K562 (cell line): ENCODE measurements around the gene ZNF692. TPM values are rescaled to one million over a fixed set of nuclear protein-coding genes. Genes with fewer than 3 reads are reported as not detected.
A peak's percentile ranks its signal among the peaks of the same experiment; 100 is the strongest.

Experiments
- ATAC-seq: fragments of 200-7000 bp; cut with Tn5 transposase; 3 replicates; pipeline ENCODE4 v1.9.1; 2020; ENCODE audit warnings: moderate library complexity
- BruUV-seq: library from RNA; stranded (reverse); fragments of 400-500 nt; replicated peaks from 2 replicates; lab custom pipeline; 2021; lab: Mats Ljungman, UMichigan
- CTCF ChIA-PET: fragments of 300-600 bp; formaldehyde crosslinking; extraction: SDS; loops from one replicate; lab custom pipeline; 2021; ENCODE audit warnings: low intra/inter-chr PET ratio; lab: Yijun Ruan, JAX
- POLR2A ChIA-PET: fragments of 300-600, 350-650 bp; sonication (Branson Sonifier 250); formaldehyde crosslinking; extraction: SDS; loops from one replicate; lab custom pipeline; 2021; ENCODE audit warnings: antibody characterized with exemption, inconsistent platforms; lab: Yijun Ruan, JAX
- DNase-seq, 4 experiments: peaks; one replicate each; pipeline versions ENCODE4 v3.0.0 to v3.0.0-alpha.2; 2011 to 2018; ENCODE audit warnings: low spot score in 3 of 4, mixed read lengths in 3 of 4; ENCODE audit errors: extremely low read depth in 1 of 4
- FAIRE-seq: peaks from 2 replicates; lab custom pipeline; 2011; peaks lifted over from hg19 to GRCh38; lab: Jason Lieb, UNC
- H2AFZ ChIP-seq: 2 replicates; pipeline ENCODE4 v1.6.0; 2011; ENCODE audit warnings: low read depth, low read length, control low read depth, inconsistent platforms
- H3K27ac ChIP-seq: fragments of 200-600 bp; 3 replicates; pipeline ENCODE4 v1.8.0; 2011; ENCODE audit warnings: low read depth, mild to moderate bottlenecking, control low read depth, inconsistent platforms, low read length, moderate library complexity, mixed read lengths; ENCODE audit errors: extremely low read depth
- H3K27me3 ChIP-seq, 2 experiments: fragments of 300-600 bp in 1 of 2; 2 replicates in 1 of 2; 3 replicates in 1 of 2; pipeline versions ENCODE4 v1.6.0 to v1.8.0; 2011; ENCODE audit warnings: inconsistent platforms in 2 of 2, low read length in 2 of 2, mild to moderate bottlenecking in 1 of 2, mixed read lengths in 1 of 2, moderate library complexity in 1 of 2; ENCODE audit not compliant: control insufficient read depth in 2 of 2, insufficient read depth in 2 of 2
- H3K36me3 ChIP-seq: fragments of 300-600 bp; 3 replicates; pipeline ENCODE4 v1.8.0; 2011; ENCODE audit warnings: mild to moderate bottlenecking, low read length, inconsistent platforms; ENCODE audit not compliant: control insufficient read depth, insufficient read depth
- H3K4me1 ChIP-seq, 2 experiments: fragments of 200-600 bp in 1 of 2; replicated peaks in 1 of 2; 2 replicates in 1 of 2; 3 replicates in 1 of 2; pipeline versions ENCODE4 v1.5.1 to v1.8.0; 2011; ENCODE audit warnings: inconsistent platforms in 2 of 2, low read length in 2 of 2, mild to moderate bottlenecking in 1 of 2, mixed read lengths in 1 of 2, moderate library complexity in 1 of 2; ENCODE audit not compliant: control insufficient read depth in 2 of 2, insufficient read depth in 2 of 2
- H3K4me2 ChIP-seq: 2 replicates; pipeline ENCODE4 v1.6.1; 2011; ENCODE audit warnings: low read length, control low read depth, inconsistent platforms, mixed read lengths; ENCODE audit not compliant: insufficient read depth
- H3K4me3 ChIP-seq: fragments of 200-600 bp; sonication (generic), shearing (Covaris generic); 2 replicates; pipeline ENCODE4 v1.5.1; 2016; ENCODE audit warnings: control low read depth, inconsistent platforms
- H3K79me2 ChIP-seq: fragments of 200-600 bp; 3 replicates; pipeline ENCODE4 v1.8.0; 2011; ENCODE audit warnings: low read length, inconsistent platforms; ENCODE audit not compliant: control insufficient read depth, insufficient read depth
- H3K9ac ChIP-seq, 2 experiments: 2 replicates each; pipeline versions ENCODE4 v1.6.0 to v1.6.1; 2011; ENCODE audit warnings: low read depth in 2 of 2, low read length in 2 of 2, control low read depth in 1 of 2, inconsistent platforms in 1 of 2, mild to moderate bottlenecking in 1 of 2, mixed read lengths in 1 of 2; ENCODE audit not compliant: insufficient read depth in 1 of 2
- H3K9me1 ChIP-seq: one replicate; pipeline ENCODE4 v1.6.0; 2011; ENCODE audit warnings: inconsistent platforms, mild to moderate bottlenecking, low read length, moderate library complexity; ENCODE audit not compliant: control insufficient read depth, insufficient read depth
- H3K9me3 ChIP-seq: replicated peaks from 2 replicates; pipeline ENCODE4 v1.5.1; 2011; ENCODE audit warnings: low read depth, low read length, inconsistent platforms; ENCODE audit not compliant: control insufficient read depth, insufficient read depth
- H4K20me1 ChIP-seq: replicated peaks from 2 replicates; pipeline ENCODE4 v1.6.1; 2011; ENCODE audit warnings: low read length, inconsistent platforms, mixed read lengths; ENCODE audit not compliant: control insufficient read depth, insufficient read depth
- BRD9 ChIP-seq: fragments of 450-650 bp; IDR thresholded peaks from 2 replicates; pipeline ENCODE4 v1.6.1; 2018; ENCODE audit warnings: low read depth; ENCODE audit not compliant: partially characterized antibody
- CEBPB ChIP-seq: fragments of 450-650 bp; IDR thresholded peaks from 2 replicates; pipeline ENCODE4 v1.6.1; 2016; ENCODE audit warnings: missing genetic modification characterization, missing compliant biosample characterization
- CEBPG ChIP-seq, 3 experiments: fragments of 200-800 bp in 1 of 3; sonication (Bioruptor generic) in 1 of 3; sonication (generic) in 1 of 3; formaldehyde crosslinking in 1 of 3; IDR thresholded peaks in 2 of 3; conservative IDR thresholded peaks in 1 of 3; 2 replicates each; pipeline versions ENCODE4 v1.6.1 to v1.8.0; 2016 to 2022; ENCODE audit warnings: missing compliant biosample characterization in 2 of 3, missing genetic modification characterization in 2 of 3, mild to moderate bottlenecking in 1 of 3, missing genetic modification reagents in 1 of 3
- EHMT2 ChIP-seq: fragments of 450-650 bp; IDR thresholded peaks from 2 replicates; pipeline ENCODE4 v1.6.1; 2018; ENCODE audit warnings: antibody characterized with exemption
- SPI1 ChIP-seq: IDR thresholded peaks from 2 replicates; pipeline ENCODE4 v1.6.1; 2011; ENCODE audit warnings: low read depth, low read length, control low read depth, borderline replicate concordance
- THRA ChIP-seq: fragments of 450-650 bp; IDR thresholded peaks from 2 replicates; pipeline ENCODE4 v1.6.1; 2017; ENCODE audit warnings: mild to moderate bottlenecking, moderate library complexity
- ZNF449 ChIP-seq: fragments of 250-450 bp; sonication (Bioruptor Pico); IDR thresholded peaks from 2 replicates; pipeline ENCODE4 v1.8.0; 2022; ENCODE audit warnings: moderate library complexity, mild to moderate bottlenecking, inconsistent platforms
- WGBS: fragments of 100-300 bp; shearing (Covaris generic); methylation state at CpG from one replicate; pipeline ENCODE4 v1.1.6; 2016; ENCODE audit warnings: low coverage, mixed read lengths; ENCODE audit not compliant: insufficient coverage; ENCODE audit errors: missing lambda C conversion rate; 5-methylcytosine and 5-hydroxymethylcytosine counted together
- in situ Hi-C: fragments of 300-500 bp; cut with MboI; formaldehyde crosslinking; loops from 4 replicates; pipeline ENCODE4 v1.15.0; 2018; ENCODE audit warnings: inconsistent platforms, mixed read lengths
- intact Hi-C: fragments of 100-400 bp; cut with micrococcal nuclease; formaldehyde crosslinking; loops from 2 replicates; pipeline ENCODE4 v1.14.2; 2022
- polyA plus RNA-seq, 8 experiments: library from polyadenylated mRNA; depleted of rRNA in 4 of 8; stranded (reverse) in 5 of 8; unstranded in 3 of 8; fragments of >200 nt; fragmentation: Nextera tagmentation in 2 of 8; fragmentation: Illumina TruSeq in 1 of 8; extraction: Ambion mirVana in 2 of 8; extraction: Trizol in 1 of 8; gene quantifications; 2 replicates each; pipeline versions ENCODE4 v1.2.1 to v1.2.3, GENCODE V29; 2011 to 2014; ENCODE audit warnings: inconsistent platforms in 1 of 8, missing spikeins in 1 of 8
- total RNA-seq, 7 experiments: library from RNA; depleted of rRNA in 6 of 7; stranded (reverse); fragments of >200 nt in 6 of 7; fragmentation: Illumina TruSeq in 2 of 7; extraction: Trizol in 2 of 7; gene quantifications; 2 replicates each; pipeline versions ENCODE4 v1.2.1 to v1.2.3, GENCODE V29; 2011 to 2021; ENCODE audit warnings: low replicate concordance in 1 of 7

Gene ZNF692
- total and polyA plus RNA-seq, 9 of the 15 experiments (the other 6 are each of a cell fraction or from before 2014, with no cell fraction given): 8.4 to 143 (median 55.9) TPM

GRCh38 chr1:248818505-248819374, 40.1 kb downstream of the ZNF692 start:
- FAIRE-seq (no peak), DNase-seq (peak in 2 of 4 experiments; percentile 3 to 5), ATAC-seq (no peak; the same call in 2 of the 3 replicates)
- ChIA-PET POLR2A (interaction anchor here (2.5 kb wide), 1 partner anchor 8 kb away, joined by 9 read pairs; no protein-coding TSS in a partner anchor), CTCF (no interaction called here)
- no TSS peak for BruUV-seq
- Histone ChIP-seq H3K4me2 (no peak overlapping the region), H3K27ac (no peak overlapping the region), H3K9me1 (no peaks in the 10 kb centered on the region), H3K27me3 (no peaks in the 10 kb centered on the region), H3K4me3 (no peak overlapping the region)
- intact Hi-C loops: no loop called here
- WGBS: 85% methylated on average over 5 of the region's 5 CpGs
- TF ChIP-seq EHMT2: no peak
- TF ChIP-seq, all 486 proteins: peak for 0
- Histone ChIP-seq H3K9ac (peak overlapping the region in 1 of 2 experiments; percentile 56; a peak in 1 of 4 replicates), H3K4me1 (peaks cover 0 to 7% of the 10 kb centered on the region in 2 experiments; a peak in 3 of 5 replicates), H3K79me2 (peaks cover 29% of the 10 kb centered on the region), H3K36me3 (peaks cover 79% of the 10 kb centered on the region), H3K9me3 (no peaks in the 10 kb centered on the region), H2AFZ (no peak overlapping the region), H4K20me1 (0 out of 2 replicates have a peak, but pooled peaks cover 5% of the 10 kb centered on the region)
- in situ Hi-C loops: no loop called here

GRCh38 chr1:248817065-248817464, 41.8 kb downstream of the ZNF692 start:
- intact Hi-C loops (no loop called here), in situ Hi-C loops (no loop called here)
- no peak overlapping the region for H3K4me2 ChIP-seq
- H3K9ac ChIP-seq: 0 out of 4 replicates have a peak overlapping the region, but pooled peaks of 1 of the 2 experiments have one; percentile 54
- H3K27me3 ChIP-seq: no peaks in the 10 kb centered on the region
- CTCF ChIA-PET: no interaction called here
- no peak overlapping the region for H3K27ac ChIP-seq
- peaks cover 15% of the 10 kb centered on the region; the same call in 2 of the 3 replicates for H3K79me2 ChIP-seq
- H4K20me1 ChIP-seq: 0 out of 2 replicates have a peak, but pooled peaks cover 5% of the 10 kb centered on the region
- peaks cover 82% of the 10 kb centered on the region for H3K36me3 ChIP-seq
- no peak overlapping the region for H2AFZ ChIP-seq
- H3K4me3 ChIP-seq: no peak overlapping the region
- FAIRE-seq (no peak), DNase-seq (peak in 2 of 4 experiments; percentile 2 to 3), ATAC-seq (no peak)
- WGBS: 64% methylated on average over 6 of the region's 6 CpGs
- no TSS peak for BruUV-seq
- POLR2A ChIA-PET: interaction anchor here (1.3 kb wide), 1 partner anchor 9 kb away, joined by 7 read pairs; the partner anchor contains the start of gene SH3BP5L
- H3K9me3 ChIP-seq: no peaks in the 10 kb centered on the region
- no peaks in the 10 kb centered on the region; a peak in 3 of 5 replicates for H3K4me1 ChIP-seq
- no peaks in the 10 kb centered on the region for H3K9me1 ChIP-seq
- no peak for TF ChIP-seq BRD9
- peak; percentile 36; the same call in 1 of the 2 replicates for TF ChIP-seq SPI1
- no peak for TF ChIP-seq ZNF449 (CRISPR knock-in tag)
- TF ChIP-seq CEBPB (tag): peak; percentile 42
- TF ChIP-seq CEBPG (CRISPR knock-in tag; IDR thresholded peaks at IDR 0.05): peak; percentile 55; the same call in 1 of the 2 replicates
- TF ChIP-seq CEBPG (tag; conservative IDR thresholded peaks at IDR 0.05 in 1 of 2, IDR thresholded peaks at IDR 0.05 in 1 of 2): no peak
- no peak for TF ChIP-seq THRA
